Osteocyte (in vitro differentiated cells): Measurements from ENCODE around the gene DNAJC5G. TPM values are rescaled to one million over a fixed set of nuclear protein-coding genes. Genes with fewer than 3 reads are reported as not detected.
"Not testable (repeated sequence)": the region's sequence is repeated elsewhere in the genome, so short reads cannot be mapped to it uniquely, and the experiment has no call there.

Experiments used
- DNase-seq: peaks from one replicate; pipeline ENCODE4 v3.0.0; 2021; ENCODE audit warnings: mixed read lengths; ENCODE audit not compliant: unreplicated experiment; ENCODE audit errors: extremely low spot score
- H3K27ac Mint-ChIP-seq: one replicate; pipeline ENCODE4 v1.8.0; 2021; ENCODE audit warnings: mild to moderate bottlenecking, mixed read lengths; ENCODE audit not compliant: unreplicated experiment
- H3K27me3 Mint-ChIP-seq: one replicate; pipeline ENCODE4 v1.8.0; 2021; ENCODE audit warnings: mixed read lengths; ENCODE audit not compliant: unreplicated experiment
- H3K36me3 Mint-ChIP-seq: one replicate; pipeline ENCODE4 v1.8.0; 2021; ENCODE audit warnings: mixed read lengths; ENCODE audit not compliant: unreplicated experiment
- H3K4me1 Mint-ChIP-seq: one replicate; pipeline ENCODE4 v1.8.0; 2021; ENCODE audit warnings: mixed read lengths; ENCODE audit not compliant: unreplicated experiment
- H3K4me3 Mint-ChIP-seq: one replicate; pipeline ENCODE4 v1.8.0; 2021; ENCODE audit warnings: mild to moderate bottlenecking, moderate library complexity, mixed read lengths; ENCODE audit not compliant: unreplicated experiment
- H3K9me3 Mint-ChIP-seq: one replicate; pipeline ENCODE4 v1.8.0; 2021; ENCODE audit warnings: mixed read lengths; ENCODE audit not compliant: unreplicated experiment
- CTCF ChIP-seq: fragments of 200-600 bp; sonication (generic); IDR thresholded peaks from 2 replicates; pipeline ENCODE4 v1.5.0; 2021; ENCODE audit warnings: antibody characterized with exemption, mild to moderate bottlenecking, moderate library complexity
- total RNA-seq: library from RNA; stranded (reverse); gene quantifications from 2 replicates; pipeline ENCODE4 v1.2.1, GENCODE V29; 2021

DNAJC5G gene
- total RNA-seq, 1 donor from 2014 or later, result not detected

DNA sequence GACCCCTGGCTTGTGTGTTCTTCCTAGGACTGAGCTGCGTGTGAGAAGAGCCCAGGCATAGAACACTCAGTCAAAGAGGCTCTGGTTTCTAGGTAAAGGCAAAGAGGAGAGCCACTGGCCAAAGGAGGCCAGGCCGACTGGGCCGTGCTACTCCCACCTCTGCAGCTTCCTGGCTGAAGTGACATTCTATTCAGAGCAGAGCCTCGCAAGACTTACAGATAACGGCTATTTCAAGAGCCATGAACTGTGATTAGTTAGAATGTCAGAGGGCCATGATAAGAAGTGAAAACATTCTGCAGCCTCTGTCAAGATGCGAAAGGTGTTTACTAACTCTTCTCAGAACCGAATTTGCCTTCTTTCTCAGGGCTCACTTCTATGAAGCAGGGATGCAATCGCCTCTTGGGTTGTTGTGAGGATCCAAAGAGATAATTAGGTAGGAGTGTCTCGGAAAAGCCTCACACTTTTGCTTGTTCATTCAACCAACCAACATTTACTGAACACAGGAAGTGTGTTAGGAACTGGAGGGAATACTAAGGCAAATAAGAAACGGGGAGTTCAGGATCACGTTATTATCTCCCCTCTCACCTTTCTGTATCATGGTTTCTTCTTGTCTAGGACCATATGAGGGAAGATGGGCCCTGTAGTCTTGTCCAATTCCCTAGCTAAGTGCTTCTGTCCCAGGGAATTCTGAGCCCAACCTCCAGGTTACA lies 3.4 kb upstream of the DNAJC5G start:
- H3K36me3 Mint-ChIP-seq, result no peaks in the 10 kb centered on the region
- DNase-seq, result no peak
- no peak for TF ChIP-seq CTCF
- H3K9me3 Mint-ChIP-seq, result no peaks in the 10 kb centered on the region
- no peak overlapping the region for H3K4me3 Mint-ChIP-seq
- peaks cover 50% of the 10 kb centered on the region for H3K27me3 Mint-ChIP-seq
- H3K4me1 Mint-ChIP-seq, result no peaks in the 10 kb centered on the region
- H3K27ac Mint-ChIP-seq, result no peak overlapping the region

DNA sequence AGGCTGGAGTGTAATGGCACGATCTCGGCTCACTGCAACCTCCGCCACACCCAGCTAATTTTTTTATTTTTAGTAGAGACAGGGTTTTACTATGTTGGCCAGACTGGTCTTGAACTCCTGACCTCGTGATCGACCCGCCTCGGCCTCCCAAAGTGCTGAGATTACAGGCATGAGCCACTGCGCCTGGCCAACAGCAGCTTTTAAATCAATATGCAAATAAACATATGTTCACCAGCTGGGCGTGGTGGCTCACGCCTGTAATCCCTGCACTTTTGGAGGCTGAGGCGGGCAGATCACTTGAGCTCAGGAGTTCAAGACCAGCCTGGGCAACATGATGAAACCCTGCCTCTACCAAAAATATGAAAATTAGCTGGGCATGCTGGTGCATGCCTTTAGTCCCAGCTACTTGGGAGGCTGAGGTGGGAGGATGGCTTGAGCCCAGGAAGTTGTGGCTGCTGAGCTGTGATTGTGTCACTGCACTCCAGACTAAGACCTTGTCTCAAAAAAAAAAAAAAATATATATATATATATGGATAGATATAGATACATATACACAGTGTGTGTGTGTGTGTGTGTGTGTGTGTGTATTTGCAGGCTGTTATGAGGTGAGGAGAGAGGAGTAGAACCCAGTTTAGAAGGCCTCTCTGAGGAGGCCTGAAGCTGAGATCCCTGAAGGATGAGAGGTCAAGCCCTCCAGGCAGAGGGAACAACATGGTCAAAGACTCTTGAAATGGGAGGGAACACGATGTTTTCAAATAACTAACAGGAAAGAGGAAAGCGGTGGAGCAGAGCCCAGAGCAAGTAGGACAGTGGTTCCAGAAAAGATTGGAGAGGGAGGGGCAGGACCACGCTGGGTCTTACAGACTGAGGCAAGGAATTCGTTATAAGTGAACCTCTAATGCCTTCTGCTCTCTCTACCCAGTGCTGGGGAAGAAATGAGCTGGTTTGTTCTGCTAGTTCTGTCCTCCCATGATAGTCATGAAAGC lies 2.4 kb upstream of the DNAJC5G start:
- H3K27ac Mint-ChIP-seq, H3K4me3 Mint-ChIP-seq, H3K36me3 Mint-ChIP-seq, H3K9me3 Mint-ChIP-seq, H3K4me1 Mint-ChIP-seq, DNase-seq: not testable (repeated sequence)
- H3K27me3 Mint-ChIP-seq, result peaks cover 57% of the 10 kb centered on the region

DNA sequence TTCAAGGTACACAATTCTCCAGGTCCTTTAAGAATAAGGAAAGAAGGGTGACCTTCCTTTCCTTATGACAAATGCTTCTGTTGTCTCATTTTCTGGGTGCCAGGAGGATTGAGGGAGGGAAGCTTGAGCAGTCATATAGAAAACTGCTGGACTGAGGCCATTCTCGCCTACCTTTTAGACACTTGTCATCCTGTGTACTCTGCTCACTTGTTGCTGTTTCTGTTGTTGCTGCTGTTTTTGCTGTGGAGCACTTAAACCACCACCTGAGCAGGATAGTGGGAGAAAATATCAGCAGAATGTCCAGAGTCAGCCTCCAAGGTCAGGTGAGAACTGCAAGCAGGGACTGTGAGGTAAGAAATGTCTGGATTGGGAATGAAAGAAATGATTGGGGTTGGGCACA lies 2.8 kb downstream of the DNAJC5G start:
- Mint-ChIP-seq H3K9me3 (no peaks in the 10 kb centered on the region), H3K27me3 (peaks cover 69% of the 10 kb centered on the region), H3K4me1 (peaks cover 2% of the 10 kb centered on the region), H3K4me3 (no peak overlapping the region), H3K36me3 (no peaks in the 10 kb centered on the region), H3K27ac (no peak overlapping the region)
- no peak for TF ChIP-seq CTCF
- no peak for DNase-seq

DNA sequence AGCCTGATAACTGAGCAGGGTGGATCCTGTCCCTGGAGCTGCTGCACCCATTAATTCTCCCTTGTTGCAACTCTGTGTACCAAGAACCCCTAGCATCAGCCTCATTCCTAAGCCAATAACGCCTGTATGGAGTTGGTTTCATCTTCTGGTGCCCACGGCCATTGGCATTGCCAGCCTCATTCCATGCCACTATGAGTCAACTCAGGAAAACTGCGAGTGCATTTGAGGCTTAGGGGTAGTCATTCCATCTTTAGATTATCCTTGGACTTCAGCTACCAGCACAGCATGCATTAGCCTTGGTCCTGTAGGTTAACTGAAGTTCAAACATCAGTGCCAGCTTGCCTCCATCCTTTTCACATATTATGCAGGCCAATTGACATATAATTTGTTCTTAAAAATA lies 5.6 kb downstream of the DNAJC5G start:
- H3K4me1 Mint-ChIP-seq, result peaks cover 2% of the 10 kb centered on the region
- H3K9me3 Mint-ChIP-seq, result no peaks in the 10 kb centered on the region
- TF ChIP-seq CTCF, result no peak
- no peak for DNase-seq
- no peak overlapping the region for H3K4me3 Mint-ChIP-seq
- peaks cover 78% of the 10 kb centered on the region for H3K27me3 Mint-ChIP-seq
- no peak overlapping the region for H3K27ac Mint-ChIP-seq
- no peaks in the 10 kb centered on the region for H3K36me3 Mint-ChIP-seq

DNA sequence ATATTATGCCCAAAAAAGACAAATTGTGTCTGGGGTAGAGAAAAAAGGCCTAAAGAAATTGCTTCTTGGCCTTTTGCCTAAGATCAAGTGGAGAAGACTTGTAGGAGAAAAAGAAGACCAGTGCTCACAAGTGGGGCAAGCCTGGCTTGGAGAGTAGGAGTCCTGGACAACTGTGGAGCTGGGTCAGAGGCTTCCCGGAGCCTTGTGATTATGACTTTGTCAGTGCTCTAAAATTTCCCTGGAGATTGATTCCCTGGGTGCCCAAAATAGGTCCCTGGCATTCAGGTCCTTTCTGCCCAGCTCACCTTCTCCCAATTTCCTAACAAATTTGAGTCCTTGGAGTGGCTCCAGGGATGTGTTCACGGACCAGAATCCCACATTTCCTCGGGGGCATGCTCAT lies 6.2 kb downstream of the DNAJC5G start:
- no peak for DNase-seq
- H3K36me3 Mint-ChIP-seq, result no peaks in the 10 kb centered on the region
- H3K4me3 Mint-ChIP-seq, result no peak overlapping the region
- peaks cover 76% of the 10 kb centered on the region for H3K27me3 Mint-ChIP-seq
- no peak overlapping the region for H3K27ac Mint-ChIP-seq
- H3K4me1 Mint-ChIP-seq, result peaks cover 2% of the 10 kb centered on the region
- no peak for TF ChIP-seq CTCF
- H3K9me3 Mint-ChIP-seq, result no peaks in the 10 kb centered on the region
